ENCODE results near the gene PALD1.

The PALD1 gene

GRCh38 chr10:70497120-70497545 lies 18.6 kb downstream of the PALD1 start:
- no peak for DNase-seq (ENCODE audit: low read depth, low spot score)
- no peak overlapping the region for H3K4me3 ChIP-seq (ENCODE audit: low read depth, low read length)
- in situ Hi-C loops (cut with HindIII; ENCODE audit: low sequenced_read_pairs): no loop called here
- TF ChIP-seq CTCF (IDR thresholded peaks at IDR 0.05; ENCODE audit: low read depth, low read length): no peak

GRCh38 chr10:70498970-70499835 lies 20.6 kb downstream of the PALD1 start:
- DNase-seq (ENCODE audit: low read depth, low spot score): no peak
- no peak for TF ChIP-seq CTCF (IDR thresholded peaks at IDR 0.05; ENCODE audit: low read depth, low read length)
- in situ Hi-C loops (cut with HindIII; ENCODE audit: low sequenced_read_pairs): no loop called here
- no peak overlapping the region for H3K4me3 ChIP-seq (ENCODE audit: low read depth, low read length)

- DNase-seq (ENCODE audit: low read depth, low spot score): no peak
- in situ Hi-C loops (cut with HindIII; ENCODE audit: low sequenced_read_pairs): no loop called here
- TF ChIP-seq CTCF (IDR thresholded peaks at IDR 0.05; ENCODE audit: low read depth, low read length): no peak
- no peak overlapping the region for H3K4me3 ChIP-seq (ENCODE audit: low read depth, low read length)
These were observed 21.2 kb downstream of the PALD1 start for GRCh38 chr10:70499836-70500167.

- H3K4me3 ChIP-seq (ENCODE audit: low read depth, low read length): no peak overlapping the region
- no peak for DNase-seq (ENCODE audit: low read depth, low spot score)
- in situ Hi-C loops (cut with HindIII; ENCODE audit: low sequenced_read_pairs): no loop called here
- no peak for TF ChIP-seq CTCF (IDR thresholded peaks at IDR 0.05; ENCODE audit: low read depth, low read length)
These were observed 21.8 kb downstream of the PALD1 start for GRCh38 chr10:70500368-70500767.

- DNase-seq (ENCODE audit: low read depth, low spot score): no peak
- H3K4me3 ChIP-seq (ENCODE audit: low read depth, low read length): no peak overlapping the region
- TF ChIP-seq CTCF (IDR thresholded peaks at IDR 0.05; ENCODE audit: low read depth, low read length): no peak
- in situ Hi-C loops (cut with HindIII; ENCODE audit: low sequenced_read_pairs): no loop called here
These were observed 22.3 kb downstream of the PALD1 start for GRCh38 chr10:70500812-70501301.

- no peak overlapping the region for H3K4me3 ChIP-seq (ENCODE audit: low read depth, low read length)
- in situ Hi-C loops (cut with HindIII; ENCODE audit: low sequenced_read_pairs): no loop called here
- no peak for TF ChIP-seq CTCF (IDR thresholded peaks at IDR 0.05; ENCODE audit: low read depth, low read length)
- no peak for DNase-seq (ENCODE audit: low read depth, low spot score)
These were observed 23.8 kb downstream of the PALD1 start for GRCh38 chr10:70502406-70502805.
